ENCODE measurements around the gene IRS1. TPM values are rescaled to one million over a fixed set of nuclear protein-coding genes. Genes with fewer than 3 reads are reported as not detected.
A peak's percentile ranks its signal among the peaks of the same experiment; 100 is the strongest.
"Not testable (repeated sequence)": the region's sequence is repeated elsewhere in the genome, so short reads cannot be mapped to it uniquely, and the experiment has no call there.

The IRS1 gene
- total and polyA plus RNA-seq, 2 experiments from 2014 or later, result 4.1 to 40.4 TPM

DNA sequence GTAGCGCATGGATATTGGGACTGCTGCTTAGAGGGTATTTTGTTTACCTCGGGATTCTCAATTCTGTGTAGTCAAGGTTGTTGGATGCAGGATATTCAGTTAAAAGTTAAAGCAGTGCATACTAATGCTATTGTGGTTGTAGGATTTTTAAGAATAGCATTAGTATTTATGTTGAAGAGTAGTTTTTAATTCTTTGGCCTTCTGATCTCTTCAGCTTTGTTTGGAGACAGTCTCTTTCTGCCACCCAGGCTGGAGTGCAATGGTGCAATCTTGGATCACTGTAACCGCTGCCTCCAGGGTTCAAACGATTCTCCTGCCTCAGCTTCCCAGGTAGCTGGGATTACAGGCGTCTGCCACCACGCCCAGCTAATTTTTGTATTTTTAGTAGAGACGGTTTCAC lies 37.7 kb upstream of the IRS1 start:
- H3K36me3 ChIP-seq, result no peaks in the 10 kb centered on the region
- H3K27ac ChIP-seq, result peak overlapping the region; percentile 94
- DNase-seq (ENCODE audit: low read depth in 1 of 2, low spot score in 1 of 2), result no peak
- peaks cover 5% of the 10 kb centered on the region for H3K4me1 ChIP-seq (ENCODE audit: low read depth)
- no peaks in the 10 kb centered on the region for H3K27me3 ChIP-seq
- H3K4me3 ChIP-seq, result no peak overlapping the region
- TF ChIP-seq, protein P1, sequence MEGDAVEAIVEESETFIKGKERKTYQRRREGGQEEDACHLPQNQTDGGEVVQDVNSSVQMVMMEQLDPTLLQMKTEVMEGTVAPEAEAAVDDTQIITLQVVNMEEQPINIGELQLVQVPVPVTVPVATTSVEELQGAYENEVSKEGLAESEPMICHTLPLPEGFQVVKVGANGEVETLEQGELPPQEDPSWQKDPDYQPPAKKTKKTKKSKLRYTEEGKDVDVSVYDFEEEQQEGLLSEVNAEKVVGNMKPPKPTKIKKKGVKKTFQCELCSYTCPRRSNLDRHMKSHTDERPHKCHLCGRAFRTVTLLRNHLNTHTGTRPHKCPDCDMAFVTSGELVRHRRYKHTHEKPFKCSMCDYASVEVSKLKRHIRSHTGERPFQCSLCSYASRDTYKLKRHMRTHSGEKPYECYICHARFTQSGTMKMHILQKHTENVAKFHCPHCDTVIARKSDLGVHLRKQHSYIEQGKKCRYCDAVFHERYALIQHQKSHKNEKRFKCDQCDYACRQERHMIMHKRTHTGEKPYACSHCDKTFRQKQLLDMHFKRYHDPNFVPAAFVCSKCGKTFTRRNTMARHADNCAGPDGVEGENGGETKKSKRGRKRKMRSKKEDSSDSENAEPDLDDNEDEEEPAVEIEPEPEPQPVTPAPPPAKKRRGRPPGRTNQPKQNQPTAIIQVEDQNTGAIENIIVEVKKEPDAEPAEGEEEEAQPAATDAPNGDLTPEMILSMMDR (IDR thresholded peaks at IDR 0.05; ENCODE audit: low read depth, low read length), result no peak
- no peaks in the 10 kb centered on the region for H3K9me3 ChIP-seq (ENCODE audit: low read depth)

DNA sequence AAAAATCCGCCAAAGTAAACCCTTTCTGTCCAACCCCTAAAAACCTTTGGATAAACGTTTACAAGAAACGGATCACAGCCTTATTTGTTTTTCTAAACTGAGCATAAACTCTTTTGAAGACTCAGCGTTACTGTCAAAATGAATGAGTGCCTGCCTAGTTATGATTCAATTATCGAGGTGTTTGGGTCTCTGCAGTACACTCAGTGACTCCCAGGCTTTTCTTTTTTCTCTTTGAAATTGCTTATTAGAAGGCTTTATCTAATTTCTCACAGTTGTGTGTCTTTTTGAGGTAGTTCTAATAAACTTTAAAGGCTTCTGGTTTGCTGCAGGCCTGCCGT lies 36.9 kb upstream of the IRS1 start:
- H3K27ac ChIP-seq, result peak overlapping the region; percentile 94
- H3K36me3 ChIP-seq, result no peaks in the 10 kb centered on the region
- TF ChIP-seq, protein P1 (IDR thresholded peaks at IDR 0.05; ENCODE audit: low read depth, low read length), result no peak
- H3K4me3 ChIP-seq, result peak overlapping the region; percentile 71
- H3K4me1 ChIP-seq (ENCODE audit: low read depth), result peaks cover 5% of the 10 kb centered on the region
- no peaks in the 10 kb centered on the region for H3K9me3 ChIP-seq (ENCODE audit: low read depth)
- no peaks in the 10 kb centered on the region for H3K27me3 ChIP-seq
- DNase-seq (ENCODE audit: low read depth in 1 of 2, low spot score in 1 of 2), result peak in 1 of 2 donors; percentile 5

DNA sequence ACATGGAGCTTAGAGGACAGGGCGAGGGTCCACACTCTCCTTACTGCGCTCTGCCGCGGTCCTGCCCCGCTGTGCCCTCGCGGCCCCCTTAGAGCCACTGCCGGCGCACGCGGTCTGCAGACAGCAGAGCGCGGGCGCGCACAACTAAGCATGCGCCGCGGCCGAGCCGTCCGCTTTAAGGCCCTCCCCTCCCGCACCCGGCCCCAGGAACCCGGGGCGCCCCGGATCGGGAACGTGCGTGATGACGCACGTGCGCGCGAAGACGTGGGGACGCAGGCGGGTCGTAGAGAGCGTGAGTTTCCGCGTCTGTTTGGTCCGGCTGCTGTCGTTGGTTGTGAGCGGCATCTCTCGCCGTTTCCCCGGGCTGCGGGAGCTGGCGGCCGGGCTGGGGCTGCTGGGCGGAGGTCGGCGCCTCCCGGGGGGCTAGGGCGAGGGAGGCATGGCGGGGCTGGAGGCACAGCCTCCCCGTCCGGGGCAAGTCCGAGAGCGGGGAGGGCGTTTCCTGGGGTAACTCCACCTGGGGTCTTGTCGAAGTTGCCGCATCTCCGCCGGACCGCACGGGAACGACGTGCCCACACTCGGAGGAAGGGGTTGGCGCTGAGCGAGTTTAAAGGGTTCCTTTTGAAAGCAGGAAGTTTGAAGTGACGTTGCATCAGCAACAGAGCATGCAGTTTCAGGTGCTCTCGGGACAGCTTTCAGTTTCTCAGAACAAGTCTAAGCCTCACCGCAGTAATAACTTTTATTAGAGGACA lies 36.4 kb upstream of the IRS1 start, which contains the start of gene RHBDD1:
TSS of gene RHBDD1 (plus strand) at position 259 of the 752 bp plus-strand sequence. CDS start 28,640 bp downstream, outside the sequence.
- peaks cover 5% of the 10 kb centered on the region for H3K4me1 ChIP-seq (ENCODE audit: low read depth)
- peak within 1 kb of the TSS; percentile 94 for H3K27ac ChIP-seq
- no peaks in the 10 kb centered on the region for H3K27me3 ChIP-seq
- peak; percentile 98 for DNase-seq (ENCODE audit: low read depth in 1 of 2, low spot score in 1 of 2)
- H3K9me3 ChIP-seq (ENCODE audit: low read depth), result no peaks in the 10 kb centered on the region
- no peaks in the 10 kb centered on the region for H3K36me3 ChIP-seq
- TF ChIP-seq, protein P1 (IDR thresholded peaks at IDR 0.05; ENCODE audit: low read depth, low read length), result no peak
- peak within 1 kb of the TSS; percentile 71 for H3K4me3 ChIP-seq

DNA sequence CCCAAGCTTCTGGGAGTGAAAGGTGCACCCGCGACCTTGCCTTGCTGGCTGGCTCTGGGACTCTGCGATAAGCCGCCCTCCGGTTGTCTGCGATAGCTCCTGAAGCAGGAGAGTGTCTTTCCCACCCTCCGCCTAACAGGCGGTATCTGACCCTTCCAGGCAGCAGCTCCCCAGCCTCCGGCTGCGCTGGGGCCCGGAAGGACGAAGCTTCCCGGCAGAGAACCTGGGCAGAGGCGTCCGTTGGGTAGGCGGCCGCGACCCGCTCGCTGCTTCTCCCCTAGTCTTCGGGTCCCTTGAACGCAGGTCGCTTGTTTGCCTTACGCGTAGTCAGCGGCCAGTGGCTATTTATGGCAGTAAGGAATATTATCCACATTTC lies 35.8 kb upstream of the IRS1 start:
- Histone ChIP-seq H3K4me1 (ENCODE audit: low read depth) (peaks cover 5% of the 10 kb centered on the region), H3K4me3 (peak overlapping the region; percentile 71), H3K9me3 (ENCODE audit: low read depth) (no peaks in the 10 kb centered on the region), H3K36me3 (no peaks in the 10 kb centered on the region), H3K27me3 (no peaks in the 10 kb centered on the region), H3K27ac (peak overlapping the region; percentile 94)
- no peak for DNase-seq (ENCODE audit: low read depth in 1 of 2, low spot score in 1 of 2)
- TF ChIP-seq, protein P1 (IDR thresholded peaks at IDR 0.05; ENCODE audit: low read depth, low read length), result no peak

DNA sequence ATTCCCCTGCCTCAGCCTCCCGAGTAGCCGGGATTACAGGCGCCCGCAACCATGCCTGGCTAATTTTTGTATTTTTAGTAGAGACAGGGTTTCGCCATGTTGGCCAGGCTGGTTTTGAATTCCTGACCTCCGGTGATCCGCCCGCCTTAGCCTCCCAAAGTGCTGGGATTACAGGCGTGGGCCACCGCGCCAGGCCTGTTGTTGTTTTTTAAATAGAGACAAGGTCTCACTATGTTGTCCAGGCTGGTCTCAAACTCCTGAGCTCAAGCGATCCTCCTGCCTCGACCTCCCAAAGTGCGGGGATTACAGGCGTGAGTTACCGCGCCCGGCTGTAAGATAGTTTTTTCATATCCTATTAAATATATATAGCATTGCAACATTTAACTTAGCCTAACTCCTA lies 35.3 kb upstream of the IRS1 start:
- H3K27ac ChIP-seq, result peak overlapping the region; percentile 94
- not testable (repeated sequence) for H3K9me3 ChIP-seq (ENCODE audit: low read depth)
- peak overlapping the region; percentile 71 for H3K4me3 ChIP-seq

DNA sequence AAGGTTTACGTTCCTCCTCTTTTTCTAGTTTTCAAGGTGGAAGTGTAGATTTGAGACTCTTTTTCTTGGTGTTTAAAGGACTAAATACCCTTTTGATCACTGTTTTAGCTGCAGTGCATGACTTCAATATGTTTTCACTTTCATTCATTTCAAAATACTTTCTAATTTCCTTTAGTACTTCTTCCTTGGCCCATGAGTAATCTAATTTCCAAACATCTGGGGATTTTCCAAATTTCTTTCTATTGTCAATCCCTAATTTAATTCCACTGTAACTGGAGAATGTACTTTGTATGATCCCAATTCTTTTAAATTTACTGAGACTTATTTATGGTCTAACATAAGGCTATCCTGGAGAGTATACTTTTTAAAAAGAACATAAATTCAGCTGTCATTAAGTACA lies 32.4 kb upstream of the IRS1 start:
- Histone ChIP-seq H3K4me3 (no peak overlapping the region), H3K36me3 (no peaks in the 10 kb centered on the region), H3K9me3 (ENCODE audit: low read depth) (no peaks in the 10 kb centered on the region), H3K27ac (no peak overlapping the region), H3K27me3 (no peaks in the 10 kb centered on the region), H3K4me1 (ENCODE audit: low read depth) (peaks cover 3% of the 10 kb centered on the region)
- TF ChIP-seq, protein P1 (IDR thresholded peaks at IDR 0.05; ENCODE audit: low read depth, low read length), result no peak
- no peak for DNase-seq (ENCODE audit: low read depth in 1 of 2, low spot score in 1 of 2)

More for the DNA sequence above, 35.3 kb upstream of the IRS1 start:
- H3K27me3 ChIP-seq; H3K36me3 ChIP-seq; DNase-seq (ENCODE audit: low read depth in 1 of 2, low spot score in 1 of 2); H3K4me1 ChIP-seq (ENCODE audit: low read depth): not testable (repeated sequence)

Measured in cardiac muscle cell (in vitro differentiated cells and primary cell).